Kidney (tissue), 14 donors: ENCODE results near the gene ITGB4. TPM values are rescaled to one million over a fixed set of nuclear protein-coding genes. Genes with fewer than 3 reads are reported as not detected.
A peak's percentile ranks its signal among the peaks of the same experiment; 100 is the strongest.

Experiments used
- DNase-seq, 5 donors: peaks; one replicate each; pipeline ENCODE4 v3.0.0-alpha.2; 2013 to 2020
- FAIRE-seq: peaks from 2 replicates; lab custom pipeline; 2012; peaks lifted over from hg19 to GRCh38; lab: Jason Lieb, UNC
- H3K27ac ChIP-seq, 2 donors: one replicate each; pipeline ENCODE4 v1.7.0; 2013; ENCODE audit warnings: low read depth in 2 of 2, low read length in 2 of 2, inconsistent platforms in 1 of 2
- H3K27me3 ChIP-seq: one replicate; pipeline ENCODE4 v1.7.1; 2013; ENCODE audit warnings: low read length, inconsistent platforms; ENCODE audit not compliant: control insufficient read depth, insufficient read depth
- H3K36me3 ChIP-seq, 3 donors: one replicate each; pipeline versions ENCODE4 v1.7.0 to v1.7.1; 2013; ENCODE audit warnings: low read length in 3 of 3, control low read depth in 1 of 3, inconsistent platforms in 1 of 3; ENCODE audit not compliant: insufficient read depth in 3 of 3, control insufficient read depth in 2 of 3
- H3K4me1 ChIP-seq, 3 donors: one replicate each; pipeline versions ENCODE4 v1.7.0 to v1.7.1; 2013; ENCODE audit warnings: low read length in 3 of 3, inconsistent platforms in 1 of 3, low read depth in 1 of 3; ENCODE audit not compliant: control insufficient read depth in 2 of 3, insufficient read depth in 2 of 3
- H3K4me3 ChIP-seq, 3 donors: one replicate each; pipeline versions ENCODE4 v1.7.0 to v1.8.1; 2013; ENCODE audit warnings: low read length in 3 of 3, control low read depth in 1 of 3, inconsistent platforms in 1 of 3
- H3K9ac ChIP-seq, 3 donors: one replicate each; pipeline versions ENCODE4 v1.7.0 to v1.7.1; 2013; ENCODE audit warnings: low read length in 3 of 3, control low read depth in 1 of 3, inconsistent platforms in 1 of 3
- H3K9me3 ChIP-seq, 3 donors: one replicate each; pipeline versions ENCODE4 v1.7.0 to v1.7.1; 2013; ENCODE audit warnings: low read length in 3 of 3, control low read depth in 1 of 3, inconsistent platforms in 1 of 3; ENCODE audit not compliant: control insufficient read depth in 2 of 3, insufficient read depth in 1 of 3
- intact Hi-C: fragments of 100-400 bp; cut with DNase I; formaldehyde crosslinking; loops from one replicate; pipeline ENCODE4 v1.11.1; 2022
- polyA plus RNA-seq: library from polyadenylated mRNA; stranded (reverse); fragments of 350-450 nt; fragmentation: Illumina TruSeq; extraction: RNeasy Lipid Tissue Mini Kit (QIAGEN cat#74804); gene quantifications from one replicate; pipeline ENCODE4 v1.2.3, GENCODE V29; 2014; ENCODE audit warnings: low read depth, low replicate concordance; ENCODE audit not compliant: insufficient read depth
- total RNA-seq: library from RNA; stranded (reverse); fragmentation: NEBNext Ultra II Directional; extraction: Animal tissue kit (Norgen Biotek cat#: 25700); gene quantifications from one replicate; pipeline ENCODE4 v1.2.1, GENCODE V29; 2021
- TF ChIP-seq, protein P1 (sequence below): IDR thresholded peaks from 3 replicates; pipeline ENCODE4 v1.5.1; 2012; ENCODE audit warnings: mild to moderate bottlenecking, moderate library complexity, borderline replicate concordance; ENCODE audit not compliant: insufficient read depth; ENCODE audit errors: extremely low read depth
- donor health status: control.
- donor health status: control.
- donor health status: control.
- donor health status: control.
- donor health status: control.
- donor health status: DM: yes; HTN: yes; CAD: no.
- donor health status: Normal renal cell carcinoma (clear cell type).

The ITGB4 gene
- total and polyA plus RNA-seq, 2 donors from 2014 or later, result 15.7 to 149 TPM

DNA sequence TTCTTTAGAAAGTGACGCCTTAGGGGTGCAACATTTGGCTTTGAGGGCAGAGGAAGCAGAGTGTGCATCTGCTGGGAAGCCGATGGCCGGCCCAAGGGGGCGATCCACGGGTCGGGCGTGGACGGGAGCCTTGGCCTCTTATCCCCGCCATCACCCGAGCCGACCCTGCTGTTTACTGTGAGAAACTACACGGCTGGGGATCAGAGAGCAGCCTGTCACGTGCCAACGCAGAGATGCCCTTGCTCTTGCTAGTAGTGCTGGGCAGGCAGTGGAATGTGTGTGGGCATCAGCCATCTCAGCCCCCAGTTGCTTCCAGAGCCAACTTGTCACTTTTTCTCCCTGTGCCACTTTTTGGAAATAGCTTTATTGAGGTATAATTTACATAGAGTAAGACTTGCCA, 26.7 kb upstream of the ITGB4 start:
- Histone ChIP-seq H3K9ac (peak overlapping the region in 1 of 3 donors; percentile 5), H3K4me1 (peaks cover 0 to 27% (median 23%) of the 10 kb centered on the region in 3 donors), H3K27me3 (no peaks in the 10 kb centered on the region), H3K4me3 (no peak overlapping the region), H3K27ac (peak overlapping the region in 1 of 2 donors; percentile 67), H3K36me3 (peaks cover 0 to 12% (median 4%) of the 10 kb centered on the region in 3 donors), H3K9me3 (no peaks in the 10 kb centered on the region)
- TF ChIP-seq, protein P1, sequence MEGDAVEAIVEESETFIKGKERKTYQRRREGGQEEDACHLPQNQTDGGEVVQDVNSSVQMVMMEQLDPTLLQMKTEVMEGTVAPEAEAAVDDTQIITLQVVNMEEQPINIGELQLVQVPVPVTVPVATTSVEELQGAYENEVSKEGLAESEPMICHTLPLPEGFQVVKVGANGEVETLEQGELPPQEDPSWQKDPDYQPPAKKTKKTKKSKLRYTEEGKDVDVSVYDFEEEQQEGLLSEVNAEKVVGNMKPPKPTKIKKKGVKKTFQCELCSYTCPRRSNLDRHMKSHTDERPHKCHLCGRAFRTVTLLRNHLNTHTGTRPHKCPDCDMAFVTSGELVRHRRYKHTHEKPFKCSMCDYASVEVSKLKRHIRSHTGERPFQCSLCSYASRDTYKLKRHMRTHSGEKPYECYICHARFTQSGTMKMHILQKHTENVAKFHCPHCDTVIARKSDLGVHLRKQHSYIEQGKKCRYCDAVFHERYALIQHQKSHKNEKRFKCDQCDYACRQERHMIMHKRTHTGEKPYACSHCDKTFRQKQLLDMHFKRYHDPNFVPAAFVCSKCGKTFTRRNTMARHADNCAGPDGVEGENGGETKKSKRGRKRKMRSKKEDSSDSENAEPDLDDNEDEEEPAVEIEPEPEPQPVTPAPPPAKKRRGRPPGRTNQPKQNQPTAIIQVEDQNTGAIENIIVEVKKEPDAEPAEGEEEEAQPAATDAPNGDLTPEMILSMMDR, result no peak
- intact Hi-C loops, result no loop called here
- DNase-seq, result peak in 1 of 5 donors; percentile 52
- no peak for FAIRE-seq

DNA sequence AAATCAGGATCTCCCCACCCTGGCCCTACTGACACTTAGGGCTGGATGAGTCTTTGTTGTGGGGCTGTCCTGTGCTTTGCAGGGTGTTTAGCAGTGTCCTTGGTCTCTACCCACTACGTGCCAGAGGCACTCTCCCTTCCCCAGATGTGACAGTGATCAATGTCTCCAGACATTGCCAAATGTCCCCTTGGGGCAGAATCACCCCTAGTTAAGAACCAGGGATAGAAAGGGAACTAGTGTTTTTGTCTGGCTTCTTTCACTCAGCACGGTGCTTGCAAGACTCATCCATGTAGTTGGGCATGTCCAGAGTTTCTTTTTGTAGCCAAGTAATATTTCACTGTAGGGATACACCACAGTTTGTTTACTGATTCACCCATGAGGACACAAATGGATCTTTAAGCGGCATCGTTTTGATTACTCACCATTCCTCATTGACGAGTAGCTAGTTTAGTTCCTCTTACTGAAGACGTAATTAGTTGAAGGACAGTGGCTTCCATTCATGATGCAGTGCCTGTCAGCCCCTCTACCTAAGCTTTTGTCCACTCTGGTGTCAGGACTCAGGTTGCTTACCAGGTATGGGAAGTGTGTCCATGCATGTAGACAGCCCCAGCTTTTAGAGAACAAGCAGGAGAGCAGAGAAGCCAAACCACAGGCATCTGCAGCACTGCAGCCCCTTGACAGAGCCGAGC, 26.0 kb upstream of the ITGB4 start:
- DNase-seq (no peak), FAIRE-seq (no peak)
- peaks cover 0 to 27% (median 23%) of the 10 kb centered on the region in 3 donors for H3K4me1 ChIP-seq
- H3K27ac ChIP-seq, result no peak overlapping the region
- H3K27me3 ChIP-seq, result no peaks in the 10 kb centered on the region
- intact Hi-C loops, result no loop called here
- peaks cover 0 to 12% (median 5%) of the 10 kb centered on the region in 3 donors for H3K36me3 ChIP-seq
- no peaks in the 10 kb centered on the region for H3K9me3 ChIP-seq
- no peak overlapping the region for H3K4me3 ChIP-seq
- TF ChIP-seq, protein P1, result no peak
- no peak overlapping the region for H3K9ac ChIP-seq

DNA sequence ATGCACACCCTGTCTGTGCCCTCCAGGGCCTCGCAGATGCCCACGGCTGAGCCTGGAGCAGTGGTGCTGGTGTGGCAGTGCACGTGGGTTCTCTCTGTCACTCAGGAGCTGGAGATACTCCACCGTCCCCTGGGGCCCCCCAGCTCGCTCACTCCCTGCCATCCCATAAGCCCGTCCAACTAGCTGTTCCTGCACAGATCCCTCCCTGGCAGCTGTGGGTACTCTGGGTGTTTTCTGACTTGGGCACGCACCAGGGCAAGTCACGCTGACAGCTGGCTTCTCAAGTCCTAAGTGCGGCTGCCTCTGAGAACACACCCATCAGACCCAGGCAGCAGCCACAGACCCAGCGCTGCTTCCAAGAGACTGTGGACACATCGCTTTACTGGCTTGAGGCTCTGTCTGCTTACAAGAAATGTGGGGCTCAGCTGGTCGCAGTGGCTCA, 25.4 kb upstream of the ITGB4 start:
- TF ChIP-seq, protein P1, result no peak
- H3K9me3 ChIP-seq, result no peaks in the 10 kb centered on the region
- FAIRE-seq (no peak), DNase-seq (peak in 1 of 5 donors; percentile 56)
- H3K27ac ChIP-seq, result no peak overlapping the region
- peaks cover 0 to 14% (median 7%) of the 10 kb centered on the region in 3 donors for H3K36me3 ChIP-seq
- no peak overlapping the region for H3K9ac ChIP-seq
- H3K4me3 ChIP-seq, result no peak overlapping the region
- peaks cover 0 to 27% (median 26%) of the 10 kb centered on the region in 3 donors for H3K4me1 ChIP-seq
- H3K27me3 ChIP-seq, result no peaks in the 10 kb centered on the region
- intact Hi-C loops, result no loop called here
